IMR-90 (cell line): ENCODE measurements around the gene C17orf107. TPM values are rescaled to one million over a fixed set of nuclear protein-coding genes. Genes with fewer than 3 reads are reported as not detected.
A peak's percentile ranks its signal among the peaks of the same experiment; 100 is the strongest.

Source experiments
- ATAC-seq: fragments of 200-7000 bp; cut with Tn5 transposase; 2 replicates; pipeline ENCODE4 v1.9.1; 2020; ENCODE audit warnings: low read depth, mild to moderate bottlenecking, moderate library complexity
- BruUV-seq: library from RNA; stranded (reverse); fragments of 400-500 nt; replicated peaks from 2 replicates; lab custom pipeline; 2021; lab: Mats Ljungman, UMichigan
- CTCF ChIA-PET: fragments of 300-600 bp; formaldehyde crosslinking; extraction: SDS; loops from one replicate; lab custom pipeline; 2021; ENCODE audit warnings: antibody characterized with exemption; lab: Yijun Ruan, JAX
- POLR2A ChIA-PET: fragments of 300-600 bp; sonication (Branson Sonifier 250); formaldehyde crosslinking; loops from one replicate; lab custom pipeline; 2022; ENCODE audit warnings: antibody characterized with exemption; ENCODE audit not compliant: unreplicated experiment; lab: Charles Lee
- DNase-seq: peaks from one replicate; pipeline ENCODE4 v3.0.0; 2013
- H2AFZ ChIP-seq: replicated peaks from 2 replicates; pipeline ENCODE3; 2013; ENCODE audit warnings: low read length, mild to moderate bottlenecking; ENCODE audit not compliant: poor library complexity
- H2AK5ac ChIP-seq: 2 replicates; pipeline ENCODE4 v1.6.1; 2013; ENCODE audit warnings: low read depth, low read length, inconsistent platforms
- H2AK9ac ChIP-seq: replicated peaks from 2 replicates; pipeline ENCODE3; 2013; ENCODE audit warnings: mild to moderate bottlenecking, low read depth, low read length, moderate library complexity; ENCODE audit not compliant: poor library complexity
- H2BK120ac ChIP-seq: 2 replicates; pipeline ENCODE4 v1.6.1; 2013; ENCODE audit warnings: low read depth, low read length, inconsistent platforms
- H2BK15ac ChIP-seq: 3 replicates; pipeline ENCODE4 v1.6.1; 2013; ENCODE audit warnings: low read depth, low read length, inconsistent platforms
- H2BK20ac ChIP-seq: 2 replicates; pipeline ENCODE4 v1.6.1; 2013; ENCODE audit warnings: low read depth, mild to moderate bottlenecking, inconsistent platforms, low read length, moderate library complexity
- H2BK5ac ChIP-seq: 2 replicates; pipeline ENCODE4 v1.6.1; 2013; ENCODE audit warnings: mild to moderate bottlenecking, low read depth, low read length, inconsistent platforms; ENCODE audit not compliant: poor library complexity, severe bottlenecking
- H3K14ac ChIP-seq: replicated peaks from 2 replicates; pipeline ENCODE4 v1.6.1; 2013; ENCODE audit warnings: low read depth, low read length, inconsistent platforms
- H3K18ac ChIP-seq: 2 replicates; pipeline ENCODE4 v1.6.1; 2013; ENCODE audit warnings: low read depth, low read length, control low read depth
- H3K23ac ChIP-seq: 2 replicates; pipeline ENCODE4 v1.6.1; 2013; ENCODE audit warnings: low read depth, low read length, inconsistent platforms
- H3K27ac ChIP-seq: 2 replicates; pipeline ENCODE4 v1.5.1; 2013; ENCODE audit warnings: mild to moderate bottlenecking, control low read depth, low read length; ENCODE audit not compliant: insufficient read depth
- H3K27me3 ChIP-seq: 2 replicates; pipeline ENCODE4 v1.6.1; 2013; ENCODE audit warnings: low read length; ENCODE audit not compliant: control insufficient read depth, insufficient read depth
- H3K36me3 ChIP-seq: 2 replicates; pipeline ENCODE4 v1.6.1; 2013; ENCODE audit warnings: low read length, mixed read lengths; ENCODE audit not compliant: control insufficient read depth, insufficient read depth
- H3K4ac ChIP-seq: 2 replicates; pipeline ENCODE4 v1.6.1; 2013; ENCODE audit warnings: low read depth, low read length, inconsistent platforms
- H3K4me1 ChIP-seq: 2 replicates; pipeline ENCODE4 v1.6.1; 2013; ENCODE audit warnings: low read length, mixed read lengths; ENCODE audit not compliant: control insufficient read depth, insufficient read depth
- H3K4me2 ChIP-seq: 2 replicates; pipeline ENCODE4 v1.6.1; 2013; ENCODE audit warnings: low read depth, mild to moderate bottlenecking, control low read depth, low read length, moderate library complexity
- H3K4me3 ChIP-seq: 2 replicates; pipeline ENCODE4 v1.5.1; 2013; ENCODE audit warnings: low read depth, mild to moderate bottlenecking, control low read depth, low read length, moderate library complexity; ENCODE audit not compliant: insufficient read depth
- H3K56ac ChIP-seq: 2 replicates; pipeline ENCODE4 v1.6.1; 2013; ENCODE audit warnings: low read length, inconsistent platforms; ENCODE audit not compliant: insufficient read depth; ENCODE audit errors: extremely low read depth
- H3K79me1 ChIP-seq, 2 experiments: 2 replicates each; pipeline ENCODE4 v1.6.1; 2013; ENCODE audit warnings: low read length in 2 of 2, inconsistent platforms in 1 of 2, low read depth in 1 of 2
- H3K9ac ChIP-seq: 2 replicates; pipeline ENCODE4 v1.6.1; 2013; ENCODE audit warnings: low read depth, low read length, control low read depth
- H3K9me1 ChIP-seq: 2 replicates; pipeline ENCODE4 v1.6.1; 2013; ENCODE audit warnings: low read length, inconsistent platforms; ENCODE audit not compliant: insufficient read depth
- H3K9me3 ChIP-seq: 2 replicates; pipeline ENCODE4 v1.6.1; 2013; ENCODE audit warnings: low read length; ENCODE audit not compliant: control insufficient read depth, insufficient read depth
- H4K20me1 ChIP-seq: 2 replicates; pipeline ENCODE4 v1.6.1; 2013; ENCODE audit warnings: low read length, inconsistent platforms; ENCODE audit not compliant: insufficient read depth
- H4K5ac ChIP-seq: 2 replicates; pipeline ENCODE4 v1.6.1; 2013; ENCODE audit warnings: mild to moderate bottlenecking, low read depth, low read length, control low read depth
- H4K8ac ChIP-seq, 2 experiments: 2 replicates each; pipeline ENCODE4 v1.6.1; 2013; ENCODE audit warnings: low read depth in 2 of 2, low read length in 2 of 2, control low read depth in 1 of 2, inconsistent platforms in 1 of 2
- H4K91ac ChIP-seq: 2 replicates; pipeline ENCODE4 v1.6.1; 2013; ENCODE audit warnings: low read depth, low read length, inconsistent platforms; ENCODE audit not compliant: insufficient read depth
- BHLHE40 ChIP-seq: fragments of 150-350 bp; IDR thresholded peaks from 2 replicates; pipeline ENCODE4 v1.6.1; 2016; ENCODE audit warnings: mild to moderate bottlenecking, low read depth, low read length
- CEBPB ChIP-seq: IDR thresholded peaks from 2 replicates; pipeline ENCODE4 v1.6.1; 2012; ENCODE audit warnings: low read depth, low read length, improper control_type of control experiment
- CHD1 ChIP-seq: IDR thresholded peaks from 2 replicates; pipeline ENCODE4 v1.6.1; 2012; ENCODE audit warnings: low read depth, low read length, improper control_type of control experiment
- CTCF ChIP-seq: conservative IDR thresholded peaks from 2 replicates; pipeline ENCODE4 v1.5.1; 2012; ENCODE audit warnings: mild to moderate bottlenecking, low read depth, low read length, improper control_type of control experiment
- FOS ChIP-seq: fragments of 150-350 bp; IDR thresholded peaks from 2 replicates; pipeline ENCODE4 v1.6.1; 2016; ENCODE audit warnings: low read depth, low read length
- MAFK ChIP-seq: IDR thresholded peaks from 2 replicates; pipeline ENCODE4 v1.6.1; 2012; ENCODE audit warnings: low read depth, low read length, improper control_type of control experiment
- MAZ ChIP-seq: IDR thresholded peaks from 2 replicates; pipeline ENCODE4 v1.6.1; 2012; ENCODE audit warnings: low read depth, mild to moderate bottlenecking, low read length, improper control_type of control experiment, moderate library complexity, borderline replicate concordance
- NFE2L2 ChIP-seq: fragments of 150-350 bp; IDR thresholded peaks from 2 replicates; pipeline ENCODE4 v1.6.1; 2016; ENCODE audit warnings: low read depth, mild to moderate bottlenecking, low read length
- POLR2A ChIP-seq: IDR thresholded peaks from 2 replicates; pipeline ENCODE4 v1.6.1; 2012; ENCODE audit warnings: mild to moderate bottlenecking, low read depth, low read length
- RCOR1 ChIP-seq: IDR thresholded peaks from 2 replicates; pipeline ENCODE4 v1.6.1; 2012; ENCODE audit warnings: mild to moderate bottlenecking, low read length, improper control_type of control experiment; ENCODE audit not compliant: insufficient replicate concordance
- SMC3 ChIP-seq: fragments of 150-350 bp; IDR thresholded peaks from 2 replicates; pipeline ENCODE4 v1.6.1; 2016; ENCODE audit warnings: low read depth, mild to moderate bottlenecking, antibody characterized with exemption, low read length, moderate library complexity
- WGBS, 2 experiments: methylation state at CpG; one replicate each; pipeline versions ENCODE4 v1.1.5 to v1.1.7; 2013; ENCODE audit warnings: missing lambda C conversion rate in 2 of 2; ENCODE audit not compliant: insufficient read length in 1 of 2; ENCODE audit errors: extremely low coverage in 2 of 2; 5-methylcytosine and 5-hydroxymethylcytosine counted together
- dilution Hi-C: fragments of 300-500 bp; cut with HindIII; formaldehyde crosslinking; loops from one replicate; pipeline ENCODE4 v1.14.3; 2018; ENCODE audit warnings: low sequenced_read_pairs; ENCODE audit not compliant: unreplicated experiment
- in situ Hi-C: fragments of 300-500 bp; cut with MboI; formaldehyde crosslinking; loops from 3 replicates; pipeline ENCODE4 v1.14.3; 2019; ENCODE audit warnings: low sequenced_read_pairs, inconsistent platforms, mixed read lengths
- intact Hi-C: fragments of 100-400 bp; cut with micrococcal nuclease; formaldehyde crosslinking; loops from 2 replicates; pipeline ENCODE4 v1.10.0; 2022
- polyA plus RNA-seq, 3 experiments: library from polyadenylated mRNA; depleted of rRNA; stranded (reverse); fragments of >200 nt; gene quantifications; 2 replicates each; pipeline ENCODE4 v1.2.3, GENCODE V29; 2012; ENCODE audit warnings: low replicate concordance in 1 of 3
- total RNA-seq: library from RNA; depleted of rRNA; stranded (reverse); fragments of >200 nt; gene quantifications from 2 replicates; pipeline ENCODE4 v1.2.3, GENCODE V29; 2012
- TF ChIP-seq, protein P1 (sequence below): fragments of 150-350 bp; IDR thresholded peaks from 2 replicates; pipeline ENCODE4 v1.6.1; 2017; ENCODE audit warnings: mild to moderate bottlenecking, antibody characterized with exemption, low read length, low read depth
- TF ChIP-seq, protein P2 (sequence below): fragments of 150-350 bp; IDR thresholded peaks from 2 replicates; pipeline ENCODE4 v1.6.1; 2016; ENCODE audit warnings: low read depth, mild to moderate bottlenecking, low read length, moderate library complexity, borderline replicate concordance

Gene C17orf107
- total and polyA plus RNA-seq, 2 of the 4 experiments (the other 2 are of a cell fraction) = 0.54 to 0.82 TPM

DNA sequence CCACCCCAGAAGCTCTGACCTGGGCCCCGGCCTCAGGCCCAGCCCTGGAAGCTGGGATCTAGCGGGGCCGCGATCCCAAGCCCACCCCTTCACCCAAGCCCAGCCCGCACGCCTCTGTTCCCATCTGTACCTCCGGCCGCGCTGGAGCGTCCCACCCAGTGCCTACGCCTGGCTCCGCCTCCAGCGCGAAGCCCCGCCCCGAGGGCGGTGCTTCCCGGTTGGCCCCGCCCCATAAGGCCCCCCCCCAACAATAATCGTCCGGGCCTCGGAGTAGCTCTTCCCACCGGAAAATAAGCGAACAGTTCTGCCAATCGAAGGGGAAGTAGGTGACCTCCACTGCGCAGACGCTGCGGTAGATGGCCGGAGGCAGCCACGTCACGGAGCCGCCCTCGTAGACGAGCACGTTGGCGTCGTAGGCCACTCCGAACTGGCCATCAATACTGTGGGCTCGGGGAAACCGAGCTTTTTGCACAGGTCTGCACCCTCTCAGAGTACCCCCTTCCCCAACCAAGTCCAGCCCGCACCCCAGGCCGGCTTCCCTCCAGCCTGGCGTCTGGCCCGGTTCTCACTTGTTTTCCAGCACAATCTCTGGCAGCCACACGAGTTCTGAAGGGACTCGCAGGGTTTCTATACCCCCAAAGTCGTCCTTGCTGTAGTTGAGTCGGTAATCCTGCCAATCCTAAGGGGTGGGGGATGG is 2.5 kb downstream of the C17orf107 start (continued):
- TF ChIP-seq POLR2A (no peak), MAFK (no peak)

- peaks cover 4% of the 10 kb centered on the region; the same call in 1 of the 2 replicates for H3K9me1 ChIP-seq
- H4K91ac ChIP-seq = no peak overlapping the region
- H3K4ac ChIP-seq = no peak overlapping the region
- H2BK20ac ChIP-seq = no peak overlapping the region
- H2AFZ ChIP-seq = peak overlapping the region; percentile 10
- no peak overlapping the region for H3K9ac ChIP-seq
- no peak overlapping the region for H3K4me2 ChIP-seq
- H3K18ac ChIP-seq = no peak overlapping the region
- no peaks in the 10 kb centered on the region for H3K4me1 ChIP-seq
- H3K23ac ChIP-seq = no peak overlapping the region
- H3K56ac ChIP-seq = no peak overlapping the region
- H3K4me3 ChIP-seq = no peak overlapping the region
- no peak overlapping the region for H4K5ac ChIP-seq
- in situ Hi-C loops (no loop called here), intact Hi-C loops (no loop called here), dilution Hi-C loops (no loop called here)
- no peak for DNase-seq
- H3K9me3 ChIP-seq = no peaks in the 10 kb centered on the region; the same call in 1 of the 2 replicates
- no peak overlapping the region for H2BK15ac ChIP-seq
- peaks cover 2% of the 10 kb centered on the region; the same call in 1 of the 2 replicates for H3K27me3 ChIP-seq
- 70% methylated on average over 2 of the region's 8 CpGs; no CpG with 5 or more reads in 1 of the 2 experiments for WGBS, 2 experiments
- no peak for ATAC-seq
- POLR2A ChIA-PET = no interaction called here
- H2BK5ac ChIP-seq = no peak overlapping the region
- H3K14ac ChIP-seq = no peak overlapping the region
- H4K8ac ChIP-seq = no peak overlapping the region
- BruUV-seq = no TSS peak
- no peaks in the 10 kb centered on the region for H3K79me1 ChIP-seq
- H2AK9ac ChIP-seq = no peak overlapping the region
- no peak overlapping the region for H3K27ac ChIP-seq
- peaks cover 2% of the 10 kb centered on the region; the same call in 1 of the 2 replicates for H3K36me3 ChIP-seq
- H2BK120ac ChIP-seq = no peak overlapping the region
- CTCF ChIA-PET = interaction anchor here (0.9 to 1.5 kb wide), 3 partner anchors 18 to 115 kb away, joined by 3 to 4 read pairs (median 4); partner anchors contain the start of gene SPAG7
- no peaks in the 10 kb centered on the region; the same call in 1 of the 2 replicates for H4K20me1 ChIP-seq
- H2AK5ac ChIP-seq = no peak overlapping the region
- TF ChIP-seq SMC3 = no peak
- no peak for TF ChIP-seq MAZ
- TF ChIP-seq BHLHE40 = no peak
- TF ChIP-seq, protein P1, sequence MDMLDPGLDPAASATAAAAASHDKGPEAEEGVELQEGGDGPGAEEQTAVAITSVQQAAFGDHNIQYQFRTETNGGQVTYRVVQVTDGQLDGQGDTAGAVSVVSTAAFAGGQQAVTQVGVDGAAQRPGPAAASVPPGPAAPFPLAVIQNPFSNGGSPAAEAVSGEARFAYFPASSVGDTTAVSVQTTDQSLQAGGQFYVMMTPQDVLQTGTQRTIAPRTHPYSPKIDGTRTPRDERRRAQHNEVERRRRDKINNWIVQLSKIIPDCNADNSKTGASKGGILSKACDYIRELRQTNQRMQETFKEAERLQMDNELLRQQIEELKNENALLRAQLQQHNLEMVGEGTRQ = no peak
- no peak for TF ChIP-seq FOS
- TF ChIP-seq CTCF = no peak
- TF ChIP-seq NFE2L2 = no peak
- TF ChIP-seq RCOR1 = no peak
- TF ChIP-seq CEBPB = no peak
- TF ChIP-seq, protein P2, sequence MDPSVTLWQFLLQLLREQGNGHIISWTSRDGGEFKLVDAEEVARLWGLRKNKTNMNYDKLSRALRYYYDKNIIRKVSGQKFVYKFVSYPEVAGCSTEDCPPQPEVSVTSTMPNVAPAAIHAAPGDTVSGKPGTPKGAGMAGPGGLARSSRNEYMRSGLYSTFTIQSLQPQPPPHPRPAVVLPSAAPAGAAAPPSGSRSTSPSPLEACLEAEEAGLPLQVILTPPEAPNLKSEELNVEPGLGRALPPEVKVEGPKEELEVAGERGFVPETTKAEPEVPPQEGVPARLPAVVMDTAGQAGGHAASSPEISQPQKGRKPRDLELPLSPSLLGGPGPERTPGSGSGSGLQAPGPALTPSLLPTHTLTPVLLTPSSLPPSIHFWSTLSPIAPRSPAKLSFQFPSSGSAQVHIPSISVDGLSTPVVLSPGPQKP = no peak
- no peak for TF ChIP-seq CHD1
These were observed 3.2 kb downstream of the C17orf107 start for GRCh38 chr17:4902540-4902939.
